Omental fat pad (tissue), 4 donors: ENCODE results near the gene RALY. TPM values are rescaled to one million over a fixed set of nuclear protein-coding genes. Genes with fewer than 3 reads are reported as not detected.
A peak's percentile ranks its signal among the peaks of the same experiment; 100 is the strongest.

Experiments
- ATAC-seq: fragments of 150-250 bp; one replicate; pipeline ENCODE4 v1.9.1; 2016; ENCODE audit warnings: mild to moderate bottlenecking, moderate library complexity; ENCODE audit not compliant: low FRiP score
- DNase-seq: peaks from one replicate; pipeline ENCODE4 v3.0.0-alpha.2; 2019; ENCODE audit warnings: low spot score
- CTCF ChIP-seq, 3 donors: fragments of 450-650 bp; IDR thresholded peaks; one replicate each; pipeline ENCODE4 v1.5.1; 2016 to 2017; ENCODE audit warnings: antibody characterized with exemption in 3 of 3, mild to moderate bottlenecking in 3 of 3, moderate library complexity in 2 of 3
- total RNA-seq, 4 donors: library from RNA; depleted of rRNA; stranded (reverse); fragments of >200 nt; gene quantifications; one replicate each; pipeline ENCODE4 v1.1.0, GENCODE V29; 2016

Gene RALY
- total RNA-seq, 4 donors from 2014 or later = 66.4 to 95.4 (median 80.5) TPM

GRCh38 chr20:34065260-34065659 lies 71.5 kb downstream of the RALY start:
- no peak for ATAC-seq
- TF ChIP-seq CTCF (IDR thresholded peaks at IDR 0.05) = no peak
- no peak for DNase-seq

GRCh38 chr20:34066476-34067090 lies 72.9 kb downstream of the RALY start:
- ATAC-seq (no peak), DNase-seq (no peak)
- no peak for TF ChIP-seq CTCF (IDR thresholded peaks at IDR 0.05)

GRCh38 chr20:34068001-34068400 lies 74.3 kb downstream of the RALY start:
- ATAC-seq (no peak), DNase-seq (no peak)
- TF ChIP-seq CTCF (IDR thresholded peaks at IDR 0.05) = no peak

GRCh38 chr20:34069341-34070078 lies 75.8 kb downstream of the RALY start:
- TF ChIP-seq CTCF (IDR thresholded peaks at IDR 0.05) = peak in 2 of 3 donors; percentile 34 to 84
- DNase-seq (peak; percentile 61), ATAC-seq (peak; percentile 68)

- no peak for TF ChIP-seq CTCF (IDR thresholded peaks at IDR 0.05)
- ATAC-seq (no peak), DNase-seq (no peak)
Measured at GRCh38 chr20:34070079-34070439, 76.3 kb downstream of the RALY start.

- no peak for ATAC-seq
- DNase-seq = no peak
- no peak for TF ChIP-seq CTCF (IDR thresholded peaks at IDR 0.05)
Measured at GRCh38 chr20:34070859-34071258, 77.1 kb downstream of the RALY start.

GRCh38 chr20:34072076-34072475 lies 78.4 kb downstream of the RALY start:
- TF ChIP-seq CTCF (IDR thresholded peaks at IDR 0.05) = no peak
- ATAC-seq = no peak

More at GRCh38 chr20:34072076-34072475, 78.4 kb downstream of the RALY start:
- no peak for DNase-seq
